HepG2 (cell line): ENCODE results near the gene LATS2. TPM values are rescaled to one million over a fixed set of nuclear protein-coding genes. Genes with fewer than 3 reads are reported as not detected.

Experiments used
- ATAC-seq: fragments of 200-7000 bp; cut with Tn5 transposase; 3 replicates; pipeline ENCODE4 v1.9.1; 2020; ENCODE audit warnings: mild to moderate bottlenecking, moderate library complexity
- BruUV-seq: library from RNA; stranded (reverse); fragments of 400-500 nt; replicated peaks from 2 replicates; lab custom pipeline; 2021; lab: Mats Ljungman, UMichigan
- CTCF ChIA-PET: fragments of 300-600 bp; formaldehyde crosslinking; extraction: SDS; loops from one replicate; lab custom pipeline; 2021; ENCODE audit warnings: low total read pairs, inconsistent platforms, low intra/inter-chr PET ratio; lab: Yijun Ruan, JAX
- POLR2A ChIA-PET: fragments of 350-600 bp; sonication (Branson Sonifier 250); formaldehyde crosslinking; loops from one replicate; lab custom pipeline; 2020; ENCODE audit warnings: antibody characterized with exemption, inconsistent platforms; lab: Yijun Ruan, JAX
- DNase-seq: peaks from one replicate; pipeline ENCODE4 v3.0.0-alpha.2; 2015; ENCODE audit warnings: low spot score
- FAIRE-seq: peaks from 3 replicates; lab custom pipeline; 2011; peaks lifted over from hg19 to GRCh38; lab: Jason Lieb, UNC
- H2AFZ ChIP-seq: one replicate; pipeline ENCODE4 v1.6.1; 2011; ENCODE audit warnings: low read length, inconsistent platforms
- H3K27ac ChIP-seq: fragments of 300-600 bp; 3 replicates; pipeline ENCODE4 v1.8.0; 2011; ENCODE audit warnings: mixed run types, mild to moderate bottlenecking, mixed read lengths, low read length, inconsistent platforms; ENCODE audit not compliant: insufficient read depth; ENCODE audit errors: extremely low read length
- H3K27me3 ChIP-seq, 2 experiments: fragments of 200-600 bp in 1 of 2; 2 replicates in 1 of 2; 3 replicates in 1 of 2; pipeline versions ENCODE4 v1.6.0 to v1.8.0; 2011; ENCODE audit warnings: low read length in 2 of 2, mild to moderate bottlenecking in 2 of 2, moderate library complexity in 2 of 2, inconsistent platforms in 1 of 2; ENCODE audit not compliant: insufficient read depth in 2 of 2, control insufficient read depth in 1 of 2
- H3K36me3 ChIP-seq, 2 experiments: fragments of 200-600 bp in 1 of 2; replicated peaks in 1 of 2; 2 replicates in 1 of 2; 3 replicates in 1 of 2; pipeline versions ENCODE4 v1.5.1 to v1.8.0; 2011; ENCODE audit warnings: low read length in 2 of 2, inconsistent platforms in 1 of 2; ENCODE audit not compliant: insufficient read depth in 2 of 2, control insufficient read depth in 1 of 2
- H3K4me1 ChIP-seq: 2 replicates; pipeline ENCODE4 v1.5.1; 2012; ENCODE audit warnings: low read length, inconsistent platforms; ENCODE audit not compliant: insufficient read depth
- H3K4me2 ChIP-seq: 2 replicates; pipeline ENCODE4 v1.6.0; 2011; ENCODE audit warnings: low read depth, low read length, inconsistent platforms
- H3K4me3 ChIP-seq, 3 experiments: fragments of 200-600 bp in 1 of 3; sonication (generic), shearing (Covaris generic) in 1 of 3; replicated peaks in 1 of 3; 2 replicates each; pipeline ENCODE4 v1.5.1; 2011 to 2016; ENCODE audit warnings: low read length in 3 of 3, inconsistent platforms in 2 of 3, low read depth in 2 of 3, mild to moderate bottlenecking in 2 of 3, control low read depth in 1 of 3, mixed read lengths in 1 of 3; ENCODE audit not compliant: insufficient read depth in 1 of 3
- H3K79me2 ChIP-seq: one replicate; pipeline ENCODE4 v1.6.1; 2011; ENCODE audit warnings: low read length, inconsistent platforms; ENCODE audit not compliant: insufficient read depth
- H3K9ac ChIP-seq: 2 replicates; pipeline ENCODE4 v1.6.0; 2011; ENCODE audit warnings: mild to moderate bottlenecking, low read depth, low read length, inconsistent platforms; ENCODE audit not compliant: insufficient read depth
- H3K9me3 ChIP-seq: 2 replicates; pipeline ENCODE4 v1.5.1; 2012; ENCODE audit warnings: mild to moderate bottlenecking, low read length
- H4K20me1 ChIP-seq: 2 replicates; pipeline ENCODE4 v1.6.0; 2011; ENCODE audit warnings: inconsistent platforms, mild to moderate bottlenecking, low read length, moderate library complexity; ENCODE audit not compliant: insufficient read depth
- ASH2L ChIP-seq: fragments of 300-600, 200-600 bp; sonication (generic); IDR thresholded peaks from 2 replicates; pipeline ENCODE4 v1.7.0; 2017; ENCODE audit warnings: low read depth, mild to moderate bottlenecking, moderate library complexity, mixed read lengths, low read length; ENCODE audit not compliant: insufficient read length
- CREM ChIP-seq, 2 experiments: sonication (generic) in 1 of 2; formaldehyde crosslinking in 1 of 2; IDR thresholded peaks; 2 replicates each; pipeline versions ENCODE4 v1.4.0 to v1.6.1; 2016 to 2020; ENCODE audit warnings: antibody characterized with exemption in 1 of 2, mild to moderate bottlenecking in 1 of 2, missing genetic modification reagents in 1 of 2
- ELF3 ChIP-seq: IDR thresholded peaks from 2 replicates; pipeline ENCODE4 v1.6.1; 2016; ENCODE audit warnings: missing genetic modification reagents, missing compliant biosample characterization
- ELF4 ChIP-seq: sonication (generic); formaldehyde crosslinking; IDR thresholded peaks from 2 replicates; pipeline ENCODE4 v1.5.0; 2020; ENCODE audit warnings: missing genetic modification reagents, mild to moderate bottlenecking, moderate library complexity, borderline replicate concordance
- HMGA1 ChIP-seq: sonication (generic); formaldehyde crosslinking; conservative IDR thresholded peaks from 2 replicates; pipeline ENCODE4 v1.4.0; 2020; ENCODE audit warnings: missing genetic modification reagents
- POGZ ChIP-seq: sonication (generic); formaldehyde crosslinking; IDR thresholded peaks from 2 replicates; pipeline ENCODE4 v1.4.0; 2020; ENCODE audit warnings: mild to moderate bottlenecking, missing genetic modification reagents
- PTBP1 ChIP-seq: fragments of 200-400 bp; formaldehyde crosslinking; IDR thresholded peaks from 2 replicates; pipeline ENCODE4 v1.6.1; 2018; ENCODE audit warnings: low read length, low read depth; ENCODE audit not compliant: poor library complexity, severe bottlenecking
- RARA ChIP-seq: IDR thresholded peaks from 2 replicates; pipeline ENCODE4 v1.6.1; 2016; ENCODE audit warnings: missing genetic modification reagents, missing compliant biosample characterization
- RBAK ChIP-seq: sonication (generic); formaldehyde crosslinking; IDR thresholded peaks from 2 replicates; pipeline ENCODE4 v1.5.1; 2020; ENCODE audit warnings: mild to moderate bottlenecking, missing genetic modification reagents
- RORA ChIP-seq: sonication (generic); formaldehyde crosslinking; IDR thresholded peaks from 2 replicates; pipeline ENCODE4 v1.5.0; 2020; ENCODE audit warnings: mild to moderate bottlenecking, missing genetic modification reagents, moderate library complexity
- TEAD3 ChIP-seq: optimal IDR thresholded peaks from 2 replicates; pipeline ENCODE3; 2016; ENCODE audit warnings: borderline replicate concordance
- ZFP1 ChIP-seq: IDR thresholded peaks from 2 replicates; pipeline ENCODE4 v1.6.1; 2016
- ZNF30 ChIP-seq: sonication (generic); formaldehyde crosslinking; IDR thresholded peaks from 2 replicates; pipeline ENCODE4 v1.5.0; 2020; ENCODE audit warnings: mild to moderate bottlenecking, missing genetic modification reagents
- ZNF484 ChIP-seq: sonication (generic); formaldehyde crosslinking; IDR thresholded peaks from 2 replicates; pipeline ENCODE4 v1.5.1; 2020; ENCODE audit warnings: mild to moderate bottlenecking, low read depth, missing genetic modification reagents, borderline replicate concordance
- ZNF607 ChIP-seq: sonication (generic); formaldehyde crosslinking; IDR thresholded peaks from 2 replicates; pipeline ENCODE4 v1.5.1; 2020; ENCODE audit warnings: missing genetic modification reagents, mild to moderate bottlenecking, borderline replicate concordance
- ZNF687 ChIP-seq: sonication (generic); formaldehyde crosslinking; IDR thresholded peaks from 2 replicates; pipeline ENCODE4 v1.5.1; 2020; ENCODE audit warnings: mild to moderate bottlenecking, missing genetic modification reagents, moderate library complexity
- WGBS: methylation state at CpG from one replicate; pipeline ENCODE4 v1.1.6; 2017; ENCODE audit warnings: low lambda C conversion rate; 5-methylcytosine and 5-hydroxymethylcytosine counted together
- in situ Hi-C: cut with HindIII; loops from 2 replicates; pipeline ENCODE4 v1.10.0; 2017; ENCODE audit warnings: low pct_unique_long_range_greater_than_20kb; ENCODE audit not compliant: extremely low pct_ligation_motif_present
- intact Hi-C: fragments of 100-400 bp; cut with micrococcal nuclease; formaldehyde crosslinking; loops from one replicate; pipeline ENCODE4 v1.10.0; 2022; ENCODE audit not compliant: unreplicated experiment
- polyA plus RNA-seq, 8 experiments: library from polyadenylated mRNA; depleted of rRNA in 3 of 8; stranded (reverse) in 7 of 8; unstranded in 1 of 8; fragments of >200 nt; fragmentation: Illumina TruSeq in 4 of 8; extraction: Trizol in 4 of 8; gene quantifications; 2 replicates each; pipeline versions ENCODE4 v1.2.1 to v1.2.3, GENCODE V29; 2011 to 2016; ENCODE audit warnings: low read depth in 4 of 8, missing spikeins in 1 of 8, mixed read lengths in 1 of 8; ENCODE audit not compliant: insufficient read depth in 1 of 8
- total RNA-seq, 5 experiments: library from RNA; depleted of rRNA; stranded (reverse); fragments of >200 nt; fragmentation: Illumina TruSeq; extraction: Trizol; gene quantifications; 2 replicates each; pipeline ENCODE4 v1.2.3, GENCODE V29; 2016; ENCODE audit warnings: low read depth in 1 of 5
- TF ChIP-seq, protein P1 (sequence below): sonication (generic); formaldehyde crosslinking; IDR thresholded peaks from 2 replicates; pipeline ENCODE4 v1.5.1; 2020; ENCODE audit warnings: missing genetic modification reagents, mild to moderate bottlenecking, borderline replicate concordance
- TF ChIP-seq, protein P2 (sequence below): sonication (generic); formaldehyde crosslinking; IDR thresholded peaks from 2 replicates; pipeline ENCODE4 v1.5.0; 2020; ENCODE audit warnings: missing genetic modification reagents

LATS2 gene
- total and polyA plus RNA-seq, 2 of the 13 experiments (the other 11 are each of a cell fraction or from before 2014, with no cell fraction given): 7.3 to 8.5 TPM

DNA sequence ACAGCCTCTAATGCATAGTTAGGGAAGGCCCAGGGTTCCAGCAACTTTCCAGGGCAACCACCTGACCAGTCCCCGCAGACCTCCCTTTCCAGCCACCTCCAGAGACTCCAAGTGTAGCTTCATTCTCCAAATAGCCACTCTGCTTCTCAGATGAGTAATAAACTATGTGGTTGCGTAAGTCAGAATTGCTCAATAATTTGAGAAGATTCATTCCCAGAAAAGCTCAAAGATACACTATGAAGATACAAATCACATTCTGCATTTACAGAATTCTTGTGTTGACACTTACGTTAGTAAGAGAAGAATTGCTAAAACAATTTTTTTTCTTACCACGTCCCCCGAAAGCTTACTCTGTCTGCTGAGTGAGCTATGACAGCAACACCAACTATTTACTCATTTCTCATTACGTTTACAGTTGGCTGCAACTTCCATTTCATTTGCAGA is 8.2 kb upstream of the LATS2 start:
- Histone ChIP-seq H3K36me3 (no peaks in the 10 kb centered on the region), H3K27me3 (peaks cover 0 to 2% of the 10 kb centered on the region in 2 experiments; a peak in 1 of 5 replicates), H3K4me2 (peak overlapping the region; percentile 66), H3K79me2 (no peaks in the 10 kb centered on the region), H2AFZ (no peak overlapping the region), H3K4me1 (peaks cover 28% of the 10 kb centered on the region), H3K27ac (no peak overlapping the region), H3K4me3 (peak overlapping the region in 1 of 3 experiments; percentile 18; a peak in 1 of 6 replicates), H3K9me3 (no peaks in the 10 kb centered on the region), H4K20me1 (no peaks in the 10 kb centered on the region), H3K9ac (no peak overlapping the region)
- ChIA-PET POLR2A (interaction anchor here (0.5 to 1.5 kb wide), 5 partner anchors 8 to 80 kb away, joined by 3 to 8 read pairs (median 5); partner anchors contain the start of gene LATS2), CTCF (no interaction called here)
- no TSS peak for BruUV-seq
- DNase-seq: peak; percentile 63
- intact Hi-C loops (loop anchor here (1.0 kb wide), 1 partner anchor 31 kb away; no protein-coding TSS in a partner anchor), in situ Hi-C loops (no loop called here)
- peak; percentile 12 for FAIRE-seq
- 2% methylated on average over 6 of the region's 6 CpGs for WGBS
- peak; percentile 63; the same call in 2 of the 3 replicates for ATAC-seq
- TF ChIP-seq HMGA1 (CRISPR knock-in tag) (no peak), ZNF484 (CRISPR knock-in tag) (no peak), ZFP1 (CRISPR knock-in tag) (no peak), ELF4 (CRISPR knock-in tag) (no peak), TEAD3 (CRISPR knock-in tag) (peak; percentile 62), RORA (CRISPR knock-in tag) (no peak), PTBP1 (no peak), ZNF607 (no peak), RBAK (no peak), ZNF30 (CRISPR knock-in tag) (no peak), ELF3 (CRISPR knock-in tag) (0 out of 2 replicates have a peak, but pooled peaks have one; percentile 27), POGZ (CRISPR knock-in tag) (0 out of 2 replicates have a peak, but pooled peaks have one; percentile 24), ASH2L (no peak), RARA (CRISPR knock-in tag) (no peak), ZNF687 (CRISPR knock-in tag) (no peak), CREM (IDR thresholded peaks at IDR 0.05) (0 out of 2 replicates have a peak, but pooled peaks have one; percentile 17), CREM (CRISPR knock-in tag; IDR thresholded peaks at IDR 0.05) (no peak)
- TF ChIP-seq, protein P1, sequence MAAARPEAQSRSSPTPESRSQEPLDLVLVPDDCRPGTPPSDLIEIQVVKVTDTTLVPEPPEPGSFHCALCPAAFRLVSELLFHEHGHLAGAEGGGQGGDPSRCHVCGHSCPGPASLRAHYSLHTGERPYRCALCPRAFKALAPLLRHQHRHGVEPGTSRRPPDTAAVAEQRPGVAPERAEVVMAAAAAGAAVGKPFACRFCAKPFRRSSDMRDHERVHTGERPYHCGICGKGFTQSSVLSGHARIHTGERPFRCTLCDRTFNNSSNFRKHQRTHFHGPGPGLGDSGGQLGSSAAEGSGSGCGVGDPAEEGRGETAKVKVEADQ (CRISPR knock-in tag): no peak
- TF ChIP-seq, protein P2, sequence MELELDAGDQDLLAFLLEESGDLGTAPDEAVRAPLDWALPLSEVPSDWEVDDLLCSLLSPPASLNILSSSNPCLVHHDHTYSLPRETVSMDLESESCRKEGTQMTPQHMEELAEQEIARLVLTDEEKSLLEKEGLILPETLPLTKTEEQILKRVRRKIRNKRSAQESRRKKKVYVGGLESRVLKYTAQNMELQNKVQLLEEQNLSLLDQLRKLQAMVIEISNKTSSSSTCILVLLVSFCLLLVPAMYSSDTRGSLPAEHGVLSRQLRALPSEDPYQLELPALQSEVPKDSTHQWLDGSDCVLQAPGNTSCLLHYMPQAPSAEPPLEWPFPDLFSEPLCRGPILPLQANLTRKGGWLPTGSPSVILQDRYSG: no peak
